Trophoblast cell (in vitro differentiated cells and primary cell): ENCODE data around the gene TCHHL1.
A peak's percentile ranks its signal among the peaks of the same experiment; 100 is the strongest.

Experiments
- DNase-seq, 2 donors: peaks; one replicate each; pipeline ENCODE4 v3.0.0-alpha.2; 2016
- H2AFZ ChIP-seq: 2 replicates; pipeline ENCODE4 v1.6.1; 2013; ENCODE audit warnings: low read length, moderate library complexity, mild to moderate bottlenecking; ENCODE audit not compliant: insufficient read depth, poor library complexity
- H2AK5ac ChIP-seq: 2 replicates; pipeline ENCODE4 v1.6.1; 2013; ENCODE audit warnings: mild to moderate bottlenecking, low read length
- H2BK120ac ChIP-seq: 2 replicates; pipeline ENCODE4 v1.6.1; 2013; ENCODE audit warnings: low read length, mild to moderate bottlenecking, moderate library complexity; ENCODE audit not compliant: insufficient read depth, poor library complexity
- H2BK12ac ChIP-seq: 2 replicates; pipeline ENCODE4 v1.6.1; 2013; ENCODE audit warnings: mild to moderate bottlenecking, low read length, moderate library complexity
- H2BK5ac ChIP-seq: 2 replicates; pipeline ENCODE4 v1.6.1; 2013; ENCODE audit warnings: low read length, low read depth, moderate library complexity, mild to moderate bottlenecking; ENCODE audit not compliant: poor library complexity
- H3K14ac ChIP-seq: 2 replicates; pipeline ENCODE4 v1.6.1; 2013; ENCODE audit warnings: mild to moderate bottlenecking, low read length
- H3K18ac ChIP-seq: 2 replicates; pipeline ENCODE4 v1.6.1; 2013; ENCODE audit warnings: mild to moderate bottlenecking, low read length
- H3K23ac ChIP-seq: 2 replicates; pipeline ENCODE4 v1.6.1; 2013; ENCODE audit warnings: low read length
- H3K27ac ChIP-seq: 2 replicates; pipeline ENCODE4 v1.5.1; 2013; ENCODE audit warnings: low read depth, mild to moderate bottlenecking, inconsistent platforms, low read length, moderate library complexity
- H3K27me3 ChIP-seq: 2 replicates; pipeline ENCODE4 v1.6.1; 2013; ENCODE audit warnings: inconsistent platforms, mild to moderate bottlenecking, low read length, moderate library complexity; ENCODE audit not compliant: insufficient read depth
- H3K36me3 ChIP-seq, 2 experiments: 1 replicate in 1 of 2; 2 replicates in 1 of 2; pipeline ENCODE4 v1.6.1; 2013; ENCODE audit warnings: low read length in 2 of 2, mild to moderate bottlenecking in 2 of 2, moderate library complexity in 1 of 2; ENCODE audit not compliant: insufficient read depth in 2 of 2, control insufficient read depth in 1 of 2
- H3K4ac ChIP-seq: 2 replicates; pipeline ENCODE4 v1.6.1; 2013; ENCODE audit warnings: low read depth, mild to moderate bottlenecking, low read length, moderate library complexity
- H3K4me1 ChIP-seq, 2 experiments: 1 replicate in 1 of 2; 2 replicates in 1 of 2; pipeline ENCODE4 v1.6.1; 2013; ENCODE audit warnings: low read length in 2 of 2, mild to moderate bottlenecking in 2 of 2, moderate library complexity in 1 of 2; ENCODE audit not compliant: insufficient read depth in 2 of 2, control insufficient read depth in 1 of 2
- H3K4me2 ChIP-seq: 2 replicates; pipeline ENCODE4 v1.6.1; 2013; ENCODE audit warnings: inconsistent platforms, mild to moderate bottlenecking, low read length, moderate library complexity
- H3K4me3 ChIP-seq: 2 replicates; pipeline ENCODE4 v1.5.1; 2013; ENCODE audit warnings: mild to moderate bottlenecking, low read depth, low read length, inconsistent platforms
- H3K79me1 ChIP-seq: one replicate; pipeline ENCODE4 v1.6.1; 2013; ENCODE audit warnings: low read length
- H3K79me2 ChIP-seq: 2 replicates; pipeline ENCODE4 v1.6.1; 2013; ENCODE audit warnings: low read length, mild to moderate bottlenecking; ENCODE audit not compliant: control insufficient read depth, insufficient read depth, poor library complexity
- H3K9ac ChIP-seq: 2 replicates; pipeline ENCODE4 v1.6.1; 2013; ENCODE audit warnings: mild to moderate bottlenecking, low read length
- H3K9me3 ChIP-seq: 2 replicates; pipeline ENCODE4 v1.6.1; 2013; ENCODE audit warnings: low read depth, mild to moderate bottlenecking, control low read depth, inconsistent platforms, low read length; ENCODE audit not compliant: insufficient read depth
- H4K12ac ChIP-seq: 2 replicates; pipeline ENCODE4 v1.6.1; 2013; ENCODE audit warnings: low read depth, mild to moderate bottlenecking, low read length, moderate library complexity
- H4K8ac ChIP-seq: 2 replicates; pipeline ENCODE4 v1.6.1; 2013; ENCODE audit warnings: low read depth, mild to moderate bottlenecking, low read length, moderate library complexity
- H4K91ac ChIP-seq: one replicate; pipeline ENCODE4 v1.6.1; 2013; ENCODE audit warnings: low read depth, mild to moderate bottlenecking, low read length, moderate library complexity
- WGBS: extraction: QIAGEN DNeasy Blood & Tissue Kit; methylation state at CpG from one replicate; pipeline ENCODE4 v1.1.7; 2013; ENCODE audit warnings: missing lambda C conversion rate; ENCODE audit not compliant: insufficient read length, insufficient coverage; ENCODE audit errors: extremely low coverage; 5-methylcytosine and 5-hydroxymethylcytosine counted together

TCHHL1 gene

DNA sequence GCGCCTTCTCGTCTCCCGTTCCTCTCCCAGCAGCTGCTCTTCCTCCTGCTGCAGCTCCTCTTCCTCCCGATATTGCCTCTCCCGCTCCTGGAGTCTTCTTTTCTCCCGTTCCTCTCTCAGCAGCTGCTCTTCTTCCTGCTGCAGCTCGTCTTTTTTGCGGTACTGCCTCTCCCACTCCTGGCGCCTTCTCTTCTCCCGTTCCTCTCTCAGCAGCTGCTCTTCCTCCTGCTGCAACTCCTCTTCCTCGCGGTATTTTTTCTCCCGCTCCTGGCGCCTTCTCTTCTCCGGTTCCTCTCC, 21.1 kb upstream of the TCHHL1 start:
- Histone ChIP-seq H2BK5ac (no peak overlapping the region), H3K18ac (no peak overlapping the region), H3K27ac (no peak overlapping the region), H3K4me3 (no peak overlapping the region), H2BK12ac (no peak overlapping the region), H3K79me1 (no peaks in the 10 kb centered on the region), H2BK120ac (no peak overlapping the region), H2AK5ac (no peak overlapping the region), H3K4me2 (no peak overlapping the region), H3K27me3 (peaks cover 64% of the 10 kb centered on the region), H3K9me3 (peaks cover 45% of the 10 kb centered on the region), H4K91ac (no peak overlapping the region), H3K23ac (no peak overlapping the region), H3K9ac (no peak overlapping the region), H3K79me2 (no peaks in the 10 kb centered on the region), H3K4me1 (peaks cover 8 to 15% of the 10 kb centered on the region in 2 experiments), H2AFZ (no peak overlapping the region), H3K36me3 (no peaks in the 10 kb centered on the region), H3K4ac (no peak overlapping the region), H3K14ac (no peak overlapping the region), H4K12ac (no peak overlapping the region), H4K8ac (no peak overlapping the region)
- no peak for DNase-seq
- no CpG with 5 or more reads among the region's 15 CpGs for WGBS

DNA sequence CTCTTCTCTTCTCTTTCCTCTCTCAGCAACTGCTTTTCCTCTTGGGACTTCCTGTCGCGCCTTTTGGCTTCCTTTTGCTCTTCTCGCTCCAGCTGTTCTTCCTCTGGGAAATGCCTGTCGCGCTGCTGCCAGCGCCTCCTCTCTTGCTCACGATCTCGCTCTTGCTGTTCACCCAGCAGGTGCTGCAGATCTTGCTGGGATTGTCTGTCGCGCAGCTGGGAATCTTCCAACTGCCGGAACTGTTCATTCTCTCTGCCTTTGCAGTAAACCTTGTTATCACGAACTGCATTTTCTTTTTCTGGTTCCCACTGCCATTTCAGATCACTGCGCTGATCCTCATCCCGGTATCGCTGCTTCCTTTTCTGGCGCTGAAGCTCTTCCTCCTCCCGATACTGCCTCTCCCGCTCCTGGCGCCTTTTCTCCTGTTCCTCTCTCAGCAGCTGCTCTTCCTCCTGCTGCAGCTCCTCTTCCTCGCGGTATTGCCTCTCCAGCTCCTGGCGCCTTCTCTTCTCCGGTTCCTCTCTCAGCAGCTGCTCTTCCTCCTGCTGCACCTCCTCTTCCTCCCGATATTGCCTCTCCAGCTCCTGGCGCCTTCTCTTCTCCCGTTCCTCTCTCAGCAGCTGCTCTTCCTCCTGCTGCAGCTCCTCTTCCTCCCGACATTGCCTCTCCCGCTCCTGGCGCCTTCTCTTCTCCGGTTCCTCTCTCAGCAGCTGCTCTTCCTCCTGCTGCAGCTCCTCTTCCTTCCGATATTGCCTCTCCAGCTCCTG, 20.6 kb upstream of the TCHHL1 start:
- DNase-seq: peak in 1 of 2 donors; percentile 43
- Histone ChIP-seq H3K27ac (no peak overlapping the region), H3K4me3 (no peak overlapping the region), H4K8ac (no peak overlapping the region), H3K4me2 (no peak overlapping the region), H2BK5ac (no peak overlapping the region), H3K18ac (no peak overlapping the region), H3K79me2 (no peaks in the 10 kb centered on the region), H3K23ac (no peak overlapping the region), H4K91ac (no peak overlapping the region), H3K27me3 (peaks cover 64% of the 10 kb centered on the region), H3K9ac (no peak overlapping the region), H2AFZ (no peak overlapping the region), H2BK12ac (no peak overlapping the region), H3K9me3 (peaks cover 45% of the 10 kb centered on the region), H3K14ac (no peak overlapping the region), H2AK5ac (no peak overlapping the region), H3K4me1 (peaks cover 8 to 15% of the 10 kb centered on the region in 2 experiments), H3K79me1 (no peaks in the 10 kb centered on the region), H2BK120ac (no peak overlapping the region), H3K4ac (no peak overlapping the region), H3K36me3 (no peaks in the 10 kb centered on the region), H4K12ac (no peak overlapping the region)
- no CpG with 5 or more reads among the region's 31 CpGs for WGBS

GRCh38 chr1:152108882-152109222, 20.0 kb upstream of the TCHHL1 start:
- WGBS: no CpG with 5 or more reads among the region's 28 CpGs
- Histone ChIP-seq H3K4me3 (no peak overlapping the region), H3K27ac (no peak overlapping the region), H2AFZ (no peak overlapping the region), H3K18ac (no peak overlapping the region), H3K23ac (no peak overlapping the region), H2BK5ac (no peak overlapping the region), H4K8ac (no peak overlapping the region), H3K9ac (no peak overlapping the region), H2AK5ac (no peak overlapping the region), H4K12ac (no peak overlapping the region), H3K27me3 (peaks cover 63% of the 10 kb centered on the region), H4K91ac (no peak overlapping the region), H3K79me1 (no peaks in the 10 kb centered on the region), H3K4me1 (peaks cover 8 to 15% of the 10 kb centered on the region in 2 experiments), H3K9me3 (peaks cover 45% of the 10 kb centered on the region), H2BK12ac (no peak overlapping the region), H3K4me2 (no peak overlapping the region), H3K79me2 (no peaks in the 10 kb centered on the region), H2BK120ac (no peak overlapping the region), H3K14ac (no peak overlapping the region), H3K4ac (no peak overlapping the region), H3K36me3 (no peaks in the 10 kb centered on the region)
- DNase-seq: no peak

DNA sequence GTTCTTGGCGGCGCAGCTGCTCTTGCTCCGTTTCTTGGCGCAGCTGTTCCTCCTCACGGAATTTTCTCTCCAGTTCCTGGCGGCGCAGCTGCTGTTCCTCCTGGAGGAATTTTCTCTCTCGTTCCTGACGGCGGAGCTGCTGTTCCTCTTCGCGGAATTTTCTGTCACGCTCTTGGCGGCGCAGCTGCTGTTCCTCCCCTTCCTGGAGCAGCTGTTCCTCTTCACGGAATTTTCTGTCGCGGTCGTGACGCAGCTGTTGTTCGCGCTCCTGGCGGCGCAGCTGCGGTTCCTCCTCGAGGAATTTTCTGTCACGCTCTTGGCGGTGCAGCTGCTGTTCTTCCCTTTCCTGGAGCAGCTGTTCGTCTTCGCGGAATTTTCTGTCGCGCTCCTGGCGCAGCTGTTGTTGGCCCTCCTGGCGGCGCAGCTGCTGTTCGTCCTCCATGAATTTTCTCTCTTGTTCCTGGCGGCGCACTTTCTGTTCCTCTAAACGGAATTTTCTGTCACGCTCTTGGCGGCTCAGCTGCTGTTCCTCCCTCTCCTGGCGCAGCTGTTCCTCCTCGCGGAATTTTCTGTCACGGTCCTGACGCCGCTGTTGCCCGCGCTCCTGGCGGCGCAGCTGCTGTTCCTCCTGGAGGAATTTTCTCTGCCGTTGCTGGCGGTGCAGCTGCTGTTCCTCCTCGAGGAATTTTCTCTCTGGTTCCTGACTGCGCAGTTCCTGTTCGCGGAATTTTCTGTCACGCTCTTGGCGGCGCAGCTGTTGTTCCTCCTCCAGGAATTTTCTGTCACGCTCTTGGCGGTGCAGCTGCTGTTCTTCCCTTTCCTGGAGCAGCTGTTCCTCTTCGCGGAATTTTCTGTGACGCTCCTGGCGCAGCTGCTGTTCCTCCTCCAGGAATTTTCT, 19.4 kb upstream of the TCHHL1 start:
- Histone ChIP-seq H2AFZ (no peak overlapping the region), H3K4ac (no peak overlapping the region), H4K91ac (no peak overlapping the region), H3K79me2 (no peaks in the 10 kb centered on the region), H2BK5ac (no peak overlapping the region), H4K12ac (no peak overlapping the region), H2BK120ac (no peak overlapping the region), H3K4me3 (peak overlapping the region; percentile 27), H3K9me3 (peaks cover 45% of the 10 kb centered on the region), H3K27ac (no peak overlapping the region), H3K23ac (no peak overlapping the region), H3K4me1 (peaks cover 8 to 15% of the 10 kb centered on the region in 2 experiments), H2BK12ac (no peak overlapping the region), H4K8ac (no peak overlapping the region), H3K18ac (no peak overlapping the region), H3K36me3 (no peaks in the 10 kb centered on the region), H3K79me1 (no peaks in the 10 kb centered on the region), H3K9ac (no peak overlapping the region), H3K27me3 (peaks cover 59% of the 10 kb centered on the region), H3K4me2 (peak overlapping the region; percentile 46), H3K14ac (no peak overlapping the region), H2AK5ac (no peak overlapping the region)
- DNase-seq: peak; percentile 96 to 98
- WGBS: no CpG with 5 or more reads among the region's 67 CpGs
